ENCODE results near the gene CTSD. TPM values are rescaled to one million over a fixed set of nuclear protein-coding genes. Genes with fewer than 3 reads are reported as not detected.

Gene CTSD
- total RNA-seq, 2 experiments from 2014 or later = 31.7 to 44.1 TPM

GRCh38 chr11:1734641-1735081 is 29.1 kb downstream of the CTSD start:
- intact Hi-C loops (cut with micrococcal nuclease; ENCODE audit: unreplicated experiment) = no loop called here

DNA sequence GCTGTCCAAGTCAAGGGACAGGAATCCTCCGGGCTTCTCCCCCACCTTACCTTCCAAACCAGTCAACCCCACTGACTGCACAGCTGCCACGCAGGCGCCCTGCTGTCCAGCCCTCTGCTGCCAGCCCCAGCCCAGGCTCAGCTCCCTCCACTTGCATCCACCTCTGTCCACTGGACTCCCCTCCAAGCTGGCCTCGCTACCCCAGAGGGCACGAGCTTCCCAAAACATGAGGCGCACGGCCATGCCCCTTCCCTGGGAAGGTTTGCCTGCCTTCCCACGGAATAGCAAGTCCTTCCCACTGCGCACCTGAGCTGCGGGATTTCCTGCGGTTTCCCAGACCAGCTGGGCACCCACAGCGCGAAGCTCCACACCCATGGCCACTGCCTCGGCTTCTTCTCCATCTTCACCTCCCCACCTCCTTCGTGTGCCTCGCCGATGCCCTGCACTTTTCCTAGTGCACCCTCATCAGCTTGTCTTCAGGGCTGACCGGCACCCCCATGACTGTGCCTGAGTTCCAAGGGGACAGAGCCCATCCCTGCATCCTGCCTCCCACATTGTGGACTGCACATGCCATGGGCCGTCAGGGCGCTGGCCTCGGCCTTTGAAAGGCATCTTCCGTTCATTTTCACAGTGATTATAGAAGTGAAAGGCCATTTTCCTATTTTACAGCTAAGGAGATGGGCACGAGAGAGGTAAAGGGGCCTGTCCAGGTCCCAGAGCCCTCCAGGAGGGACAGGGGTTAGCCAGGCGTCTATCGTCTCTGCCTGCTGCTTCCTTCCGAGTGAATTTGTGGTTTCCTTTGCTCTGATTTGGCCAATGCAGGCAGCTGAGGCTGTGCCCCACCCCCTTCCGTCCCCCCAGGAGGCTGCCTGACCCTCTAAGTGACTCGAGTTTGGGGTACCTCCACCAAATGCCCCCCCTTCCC is 29.7 kb downstream of the CTSD start:
- no peaks in the 10 kb centered on the region for H3K36me3 ChIP-seq (ENCODE audit: insufficient read depth, low read length)
- no peak overlapping the region for H3K27ac ChIP-seq (ENCODE audit: low read depth, low read length, poor library complexity, severe bottlenecking)
- no peak for DNase-seq (ENCODE audit: low spot score)
- H3K9me2 ChIP-seq (ENCODE audit: insufficient read depth, low read length) = no peaks in the 10 kb centered on the region
- H3K4me3 ChIP-seq (ENCODE audit: low read depth, low read length, poor library complexity, severe bottlenecking) = no peak overlapping the region
- no peak overlapping the region for H2AFZ ChIP-seq (ENCODE audit: low read length)
- intact Hi-C loops (cut with micrococcal nuclease; ENCODE audit: unreplicated experiment) = no loop called here
- H3K9me3 ChIP-seq (ENCODE audit: low read length) = no peaks in the 10 kb centered on the region
- H4K20me1 ChIP-seq (ENCODE audit: insufficient read depth, low read length) = no peaks in the 10 kb centered on the region
- no peak for TF ChIP-seq EZH2phosphoT487 (IDR thresholded peaks at IDR 0.05; ENCODE audit: borderline replicate concordance, low read depth, low read length)
- TF ChIP-seq, protein P1, sequence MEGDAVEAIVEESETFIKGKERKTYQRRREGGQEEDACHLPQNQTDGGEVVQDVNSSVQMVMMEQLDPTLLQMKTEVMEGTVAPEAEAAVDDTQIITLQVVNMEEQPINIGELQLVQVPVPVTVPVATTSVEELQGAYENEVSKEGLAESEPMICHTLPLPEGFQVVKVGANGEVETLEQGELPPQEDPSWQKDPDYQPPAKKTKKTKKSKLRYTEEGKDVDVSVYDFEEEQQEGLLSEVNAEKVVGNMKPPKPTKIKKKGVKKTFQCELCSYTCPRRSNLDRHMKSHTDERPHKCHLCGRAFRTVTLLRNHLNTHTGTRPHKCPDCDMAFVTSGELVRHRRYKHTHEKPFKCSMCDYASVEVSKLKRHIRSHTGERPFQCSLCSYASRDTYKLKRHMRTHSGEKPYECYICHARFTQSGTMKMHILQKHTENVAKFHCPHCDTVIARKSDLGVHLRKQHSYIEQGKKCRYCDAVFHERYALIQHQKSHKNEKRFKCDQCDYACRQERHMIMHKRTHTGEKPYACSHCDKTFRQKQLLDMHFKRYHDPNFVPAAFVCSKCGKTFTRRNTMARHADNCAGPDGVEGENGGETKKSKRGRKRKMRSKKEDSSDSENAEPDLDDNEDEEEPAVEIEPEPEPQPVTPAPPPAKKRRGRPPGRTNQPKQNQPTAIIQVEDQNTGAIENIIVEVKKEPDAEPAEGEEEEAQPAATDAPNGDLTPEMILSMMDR (conservative IDR thresholded peaks at IDR 0.05; ENCODE audit: low read length) = no peak
- H3K4me1 ChIP-seq (ENCODE audit: insufficient read depth, low read length, poor library complexity, severe bottlenecking) = peaks cover 9% of the 10 kb centered on the region
- no TSS peak for BruUV-seq (replicated peaks)
- no peak overlapping the region for H3K4me2 ChIP-seq (ENCODE audit: low read length)
- ChIA-PET CTCF (ENCODE audit: unreplicated experiment) (no interaction called here), POLR2A (no interaction called here)
- no peaks in the 10 kb centered on the region for H3K79me2 ChIP-seq (ENCODE audit: insufficient read depth, low read depth, low read length)

More at GRCh38 chr11:1734641-1735081, 29.1 kb downstream of the CTSD start:
- no TSS peak for BruUV-seq (replicated peaks)
- H3K4me1 ChIP-seq (ENCODE audit: insufficient read depth, low read length, poor library complexity, severe bottlenecking) = peaks cover 2% of the 10 kb centered on the region
- H4K20me1 ChIP-seq (ENCODE audit: insufficient read depth, low read length) = no peaks in the 10 kb centered on the region
- ChIA-PET CTCF (ENCODE audit: unreplicated experiment) (no interaction called here), POLR2A (no interaction called here)
- H3K79me2 ChIP-seq (ENCODE audit: insufficient read depth, low read depth, low read length) = no peaks in the 10 kb centered on the region
- no peak overlapping the region for H3K4me3 ChIP-seq (ENCODE audit: low read depth, low read length, poor library complexity, severe bottlenecking)
- no peak overlapping the region for H3K27ac ChIP-seq (ENCODE audit: low read depth, low read length, poor library complexity, severe bottlenecking)
- DNase-seq (ENCODE audit: low spot score) = no peak
- H3K9me2 ChIP-seq (ENCODE audit: insufficient read depth, low read length) = no peaks in the 10 kb centered on the region
- no peak overlapping the region for H3K4me2 ChIP-seq (ENCODE audit: low read length)
- TF ChIP-seq EZH2phosphoT487 (IDR thresholded peaks at IDR 0.05; ENCODE audit: borderline replicate concordance, low read depth, low read length) = no peak
- TF ChIP-seq, protein P1 (conservative IDR thresholded peaks at IDR 0.05; ENCODE audit: low read length) = no peak
- H3K9me3 ChIP-seq (ENCODE audit: low read length) = no peaks in the 10 kb centered on the region
- no peaks in the 10 kb centered on the region for H3K36me3 ChIP-seq (ENCODE audit: insufficient read depth, low read length)
- no peak overlapping the region for H2AFZ ChIP-seq (ENCODE audit: low read length)

Data from OCI-LY7 (cell line).